PFSK-1 (cell line): ENCODE data around the gene DNAH9.

Experiments
- POLR2AphosphoS5 ChIP-seq: IDR thresholded peaks from 2 replicates; pipeline ENCODE4 v1.6.1; 2012; ENCODE audit warnings: low read depth, mild to moderate bottlenecking, control low read depth, low read length, moderate library complexity
- SIN3A ChIP-seq: IDR thresholded peaks from 2 replicates; pipeline ENCODE4 v1.6.1; 2012; ENCODE audit warnings: mild to moderate bottlenecking, low read length, moderate library complexity, borderline replicate concordance; ENCODE audit not compliant: insufficient read depth
- TAF1 ChIP-seq: IDR thresholded peaks from 2 replicates; pipeline ENCODE4 v1.6.1; 2012; ENCODE audit warnings: low read length, control low read depth, borderline replicate concordance; ENCODE audit not compliant: insufficient read depth
- TF ChIP-seq, protein P1 (sequence below), 2 experiments: IDR thresholded peaks; 2 replicates each; pipeline versions ENCODE4 v1.6.1 to v1.8.0; 2011 to 2012; ENCODE audit warnings: low read depth in 2 of 2, low read length in 2 of 2, control low read depth in 1 of 2, inconsistent platforms in 1 of 2, mild to moderate bottlenecking in 1 of 2, moderate library complexity in 1 of 2; ENCODE audit not compliant: insufficient read depth in 1 of 2

DNA sequence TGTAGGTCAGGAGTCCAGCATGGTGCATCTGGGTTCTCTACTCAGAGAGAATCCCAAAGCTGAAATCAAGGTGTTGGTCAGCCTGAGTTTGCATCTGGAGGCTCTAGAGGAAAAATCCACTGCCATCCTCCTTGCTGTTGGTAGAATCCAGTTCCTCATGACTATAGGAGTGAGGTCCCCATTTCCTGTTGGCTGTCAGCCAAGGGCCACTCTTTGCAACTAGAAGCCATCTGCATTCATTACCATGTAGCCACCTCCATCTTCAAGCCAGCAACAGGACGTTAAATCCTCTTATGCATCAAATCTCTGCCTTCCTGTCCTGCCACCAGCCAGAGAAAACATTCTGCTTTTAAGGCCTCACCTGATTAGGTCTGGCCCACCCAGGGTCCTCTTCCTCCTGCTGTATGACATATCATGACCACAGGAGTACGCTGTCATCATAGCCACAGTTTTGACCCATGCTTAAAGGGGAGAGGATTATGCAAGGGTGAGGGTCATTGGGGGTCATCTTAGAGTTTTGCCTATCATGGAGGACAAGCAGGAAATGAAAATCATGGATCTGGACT, 40.5 kb downstream of the DNAH9 start:
- TF ChIP-seq POLR2AphosphoS5 (no peak), SIN3A (no peak), TAF1 (no peak)
- TF ChIP-seq, protein P1, sequence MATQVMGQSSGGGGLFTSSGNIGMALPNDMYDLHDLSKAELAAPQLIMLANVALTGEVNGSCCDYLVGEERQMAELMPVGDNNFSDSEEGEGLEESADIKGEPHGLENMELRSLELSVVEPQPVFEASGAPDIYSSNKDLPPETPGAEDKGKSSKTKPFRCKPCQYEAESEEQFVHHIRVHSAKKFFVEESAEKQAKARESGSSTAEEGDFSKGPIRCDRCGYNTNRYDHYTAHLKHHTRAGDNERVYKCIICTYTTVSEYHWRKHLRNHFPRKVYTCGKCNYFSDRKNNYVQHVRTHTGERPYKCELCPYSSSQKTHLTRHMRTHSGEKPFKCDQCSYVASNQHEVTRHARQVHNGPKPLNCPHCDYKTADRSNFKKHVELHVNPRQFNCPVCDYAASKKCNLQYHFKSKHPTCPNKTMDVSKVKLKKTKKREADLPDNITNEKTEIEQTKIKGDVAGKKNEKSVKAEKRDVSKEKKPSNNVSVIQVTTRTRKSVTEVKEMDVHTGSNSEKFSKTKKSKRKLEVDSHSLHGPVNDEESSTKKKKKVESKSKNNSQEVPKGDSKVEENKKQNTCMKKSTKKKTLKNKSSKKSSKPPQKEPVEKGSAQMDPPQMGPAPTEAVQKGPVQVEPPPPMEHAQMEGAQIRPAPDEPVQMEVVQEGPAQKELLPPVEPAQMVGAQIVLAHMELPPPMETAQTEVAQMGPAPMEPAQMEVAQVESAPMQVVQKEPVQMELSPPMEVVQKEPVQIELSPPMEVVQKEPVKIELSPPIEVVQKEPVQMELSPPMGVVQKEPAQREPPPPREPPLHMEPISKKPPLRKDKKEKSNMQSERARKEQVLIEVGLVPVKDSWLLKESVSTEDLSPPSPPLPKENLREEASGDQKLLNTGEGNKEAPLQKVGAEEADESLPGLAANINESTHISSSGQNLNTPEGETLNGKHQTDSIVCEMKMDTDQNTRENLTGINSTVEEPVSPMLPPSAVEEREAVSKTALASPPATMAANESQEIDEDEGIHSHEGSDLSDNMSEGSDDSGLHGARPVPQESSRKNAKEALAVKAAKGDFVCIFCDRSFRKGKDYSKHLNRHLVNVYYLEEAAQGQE (IDR thresholded peaks at IDR 0.05; ENCODE audit: insufficient read depth in 1 of 2, low read depth in 2 of 2, low read length in 2 of 2), result no peak
